NCI-H446 (cell line): ENCODE measurements around the gene GPX3.

Experiments
- DNase-seq, 2 experiments: peaks; one replicate each; lab custom pipeline; 2025; lab: John Stamatoyannopoulos, UW

Gene GPX3

DNA sequence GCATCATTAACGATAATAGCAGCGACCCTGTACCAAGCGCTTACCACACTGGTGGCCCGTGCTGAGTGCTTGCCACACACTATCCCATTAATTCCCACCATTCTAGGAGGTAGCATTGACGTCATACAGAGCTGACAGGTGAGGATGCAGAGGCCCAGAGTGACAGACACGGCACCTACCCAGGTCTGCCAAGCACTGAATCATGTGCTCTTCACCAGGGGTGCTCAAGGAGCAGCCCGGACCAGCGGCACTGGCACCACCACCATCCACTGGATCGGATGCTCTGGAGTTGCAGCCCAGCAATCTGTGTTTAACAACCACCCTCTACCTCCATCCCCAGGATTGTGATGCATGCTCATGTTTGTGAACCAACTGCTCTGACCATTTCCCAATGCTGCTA is 57.0 kb downstream of the GPX3 start:
- DNase-seq: no peak

DNA sequence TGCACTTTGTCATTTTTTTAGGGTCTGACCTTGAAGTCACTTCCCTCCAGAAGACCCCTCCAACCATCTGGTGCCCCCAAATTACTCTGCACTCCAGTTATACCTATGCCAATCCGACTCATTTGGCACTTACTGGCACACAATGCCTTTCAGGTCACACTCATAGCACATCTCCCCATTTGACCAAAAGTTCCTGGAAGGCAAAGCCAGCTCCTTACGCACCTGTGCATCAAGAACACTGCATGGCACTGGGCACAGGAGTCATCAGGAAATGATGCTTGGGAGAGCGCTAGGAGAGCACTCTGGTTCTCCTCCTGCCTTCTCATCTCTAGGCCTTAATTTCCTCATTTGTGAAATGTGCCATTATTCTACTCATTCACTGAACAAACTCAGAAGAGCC is 57.6 kb downstream of the GPX3 start:
- DNase-seq: no peak
